CD4-positive, alpha-beta T cell treated with Interleukin-15 for 1 hour (primary cell): ENCODE results near the gene SYNDIG1.

Experiments
- DNase-seq: peaks from one replicate; pipeline ENCODE4 v3.0.0-alpha.2; 2020

Gene SYNDIG1

DNA sequence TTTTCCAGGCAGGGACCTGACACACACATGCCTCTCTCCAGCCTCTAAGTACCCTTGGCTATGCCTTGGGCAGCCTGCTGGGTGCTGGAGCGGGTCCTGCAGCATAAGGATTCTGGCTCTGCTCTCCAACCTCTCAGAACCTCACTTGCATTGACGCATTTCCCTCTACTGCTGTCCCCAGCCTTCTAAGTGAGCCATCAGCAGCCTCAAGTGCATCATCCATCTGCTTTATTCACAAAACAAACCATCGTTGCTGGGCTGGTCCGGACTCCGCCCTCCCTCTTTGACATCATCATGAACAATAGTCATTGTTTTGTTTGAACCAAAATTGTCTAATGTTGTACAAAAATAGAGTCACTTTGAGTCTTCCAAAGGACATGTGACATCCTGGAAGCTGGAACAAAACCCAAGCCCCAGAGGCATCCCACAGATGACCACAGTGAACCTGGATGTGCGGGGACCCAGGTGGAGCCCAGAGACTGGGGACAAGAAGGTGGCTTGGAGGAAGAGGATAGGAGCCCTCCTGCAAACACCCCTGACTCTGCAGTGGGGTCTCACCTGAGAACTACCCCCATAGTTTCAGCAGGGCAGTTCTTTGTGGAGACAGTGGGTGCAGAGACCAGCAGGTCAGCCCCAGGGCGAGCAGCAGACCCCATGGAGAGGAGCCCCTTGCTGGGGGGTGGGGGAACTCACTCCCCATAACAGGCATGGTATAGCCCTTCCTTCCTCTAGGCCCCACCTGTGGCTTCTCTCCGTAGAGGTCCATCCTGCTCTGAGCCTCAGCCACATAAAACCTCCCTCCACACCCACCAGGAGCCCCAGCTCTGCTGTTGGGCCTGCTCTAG is 230.1 kb downstream of the SYNDIG1 start:
- no peak for DNase-seq

DNA sequence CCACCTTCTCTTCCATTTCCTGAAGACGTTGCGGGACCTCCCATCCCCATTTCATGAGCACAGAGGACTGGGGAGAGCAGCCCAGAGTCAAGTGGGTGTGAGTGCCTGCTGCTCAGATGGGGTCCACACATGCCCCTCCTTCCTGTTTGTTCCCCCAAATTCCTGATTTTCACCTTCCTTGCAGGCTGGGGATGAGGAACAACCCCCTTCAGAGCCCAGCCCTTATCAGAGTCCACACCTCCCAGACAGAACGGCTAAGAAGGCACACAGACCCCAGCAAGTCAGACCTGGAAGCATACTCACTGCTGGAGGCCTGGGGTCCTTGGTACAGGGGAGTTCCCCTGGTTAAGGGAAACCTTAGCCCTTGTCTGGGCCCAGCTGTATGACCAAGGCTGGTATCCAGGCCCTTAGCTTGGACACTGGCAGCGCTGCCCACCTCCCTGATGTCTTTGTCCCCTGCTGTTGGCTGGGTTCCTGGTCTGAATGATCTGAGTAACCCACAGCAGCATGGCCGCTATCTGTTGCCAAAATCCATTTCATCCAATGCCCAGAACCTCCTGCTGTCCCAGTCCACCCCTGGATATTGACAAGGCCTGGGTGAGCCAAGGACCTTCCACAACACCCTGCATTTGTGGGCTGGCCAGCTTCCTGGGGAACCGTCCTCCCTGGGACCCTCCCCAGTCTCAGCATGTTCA is 230.9 kb downstream of the SYNDIG1 start:
- no peak for DNase-seq

DNA sequence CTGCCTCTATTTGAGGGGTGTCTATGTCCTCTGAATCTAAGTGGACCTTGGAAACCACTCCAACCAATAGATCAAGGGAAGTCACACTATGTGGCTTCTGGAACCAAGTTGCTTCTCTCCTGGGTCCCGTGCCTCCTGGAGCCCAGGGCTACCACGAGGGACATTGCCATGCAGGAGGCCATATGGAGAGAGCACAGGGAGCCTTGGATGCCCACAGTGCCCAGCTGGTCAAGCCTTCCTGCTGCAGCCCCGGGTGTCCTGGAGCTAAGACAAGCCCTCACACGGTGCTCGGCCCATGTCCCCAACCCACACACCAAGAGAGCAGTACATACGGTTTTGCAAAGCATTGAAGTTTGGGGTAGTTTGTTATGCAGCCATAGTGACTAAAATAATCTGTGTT is 231.6 kb downstream of the SYNDIG1 start:
- no peak for DNase-seq

DNA sequence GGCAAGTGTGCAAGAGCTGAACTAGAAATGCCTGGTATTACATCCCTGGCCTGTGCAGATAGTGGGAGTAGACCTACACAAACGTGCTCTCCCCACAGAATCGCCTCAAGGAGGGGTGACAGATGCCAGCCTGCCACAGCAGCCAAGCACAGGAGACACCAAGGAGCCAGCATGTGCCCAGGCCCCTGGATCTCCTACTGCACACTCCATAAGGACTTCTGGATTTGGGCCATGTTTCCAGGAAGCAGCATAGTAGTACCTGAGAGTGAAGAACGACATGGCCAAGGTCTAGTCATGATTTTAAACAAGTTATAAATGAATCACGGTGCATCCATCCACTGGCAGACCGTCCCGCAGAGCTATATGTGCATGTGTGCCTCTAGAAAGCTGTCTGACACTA is 232.2 kb downstream of the SYNDIG1 start:
- no peak for DNase-seq

DNA sequence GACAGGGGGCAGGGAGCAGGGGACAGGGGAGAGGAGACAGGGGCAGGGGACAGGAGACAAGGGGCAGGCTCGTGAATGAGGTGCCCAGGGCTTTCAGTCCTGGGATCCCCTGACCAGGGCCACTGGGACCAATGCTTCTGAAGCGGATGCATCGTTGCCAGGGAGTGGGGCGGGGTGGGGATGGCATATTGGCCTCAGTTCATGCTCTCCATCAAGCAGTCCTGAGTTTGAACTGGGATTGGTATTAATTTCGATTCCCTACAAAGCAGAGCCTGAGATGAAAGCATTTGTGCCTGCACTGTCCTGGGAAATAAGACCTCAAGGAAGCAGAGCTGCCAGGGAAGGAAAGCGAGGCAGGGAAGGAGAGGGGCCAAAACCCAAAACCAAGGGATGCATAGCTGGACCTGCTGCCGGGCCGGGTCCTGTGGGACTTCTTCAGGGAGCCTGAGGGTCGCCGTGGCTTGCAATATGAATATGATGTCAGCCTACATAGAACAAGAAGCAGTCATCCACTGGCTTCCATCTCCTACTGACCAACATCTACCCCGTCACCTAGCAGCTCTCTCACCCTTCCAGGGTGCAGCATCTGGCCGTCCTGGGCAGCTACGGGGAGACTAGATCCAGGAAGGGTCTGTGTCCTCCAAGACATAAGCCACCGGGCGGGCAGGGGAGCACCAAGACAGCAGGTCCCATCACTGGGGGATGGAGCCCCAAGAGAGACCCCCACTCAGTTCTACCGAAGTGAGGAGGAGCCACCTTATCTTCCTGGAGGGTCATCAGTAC is 233.3 kb downstream of the SYNDIG1 start:
- no peak for DNase-seq

DNA sequence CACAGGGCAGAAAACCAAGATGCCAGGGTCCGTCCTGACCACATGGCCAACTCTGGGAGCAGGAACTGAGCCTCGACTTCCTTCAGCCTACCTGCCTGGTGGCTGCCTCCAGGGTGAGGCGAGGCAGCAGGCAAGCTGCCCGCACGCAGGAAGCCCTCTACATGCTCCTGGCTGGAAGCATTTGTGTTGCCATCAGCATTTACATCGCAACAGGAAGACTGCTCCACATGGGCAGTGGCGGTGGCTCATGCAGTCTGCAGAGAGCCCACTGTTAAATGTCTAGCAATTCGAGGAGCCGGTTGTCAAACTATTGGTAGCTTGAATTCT is 233.8 kb downstream of the SYNDIG1 start:
- DNase-seq = no peak

DNA sequence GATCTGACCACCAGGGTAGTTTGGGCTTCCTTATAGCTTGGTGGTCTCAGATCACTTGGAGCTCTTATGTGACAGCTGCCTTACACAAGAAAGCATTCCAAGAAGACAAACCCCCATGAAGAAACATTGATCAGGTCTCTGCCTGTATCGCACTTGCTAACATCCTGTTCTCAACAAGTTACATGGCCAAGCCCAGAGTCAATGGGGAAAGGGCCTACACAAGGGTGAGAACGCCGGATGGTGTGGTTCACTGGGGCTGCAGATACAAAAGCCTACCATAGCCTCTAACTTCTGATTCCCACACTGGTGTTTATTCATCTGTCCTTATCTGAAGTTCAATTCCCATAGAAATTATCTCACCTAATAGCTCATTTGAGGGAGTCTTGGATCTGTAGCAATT is 235.5 kb downstream of the SYNDIG1 start:
- DNase-seq = no peak

DNA sequence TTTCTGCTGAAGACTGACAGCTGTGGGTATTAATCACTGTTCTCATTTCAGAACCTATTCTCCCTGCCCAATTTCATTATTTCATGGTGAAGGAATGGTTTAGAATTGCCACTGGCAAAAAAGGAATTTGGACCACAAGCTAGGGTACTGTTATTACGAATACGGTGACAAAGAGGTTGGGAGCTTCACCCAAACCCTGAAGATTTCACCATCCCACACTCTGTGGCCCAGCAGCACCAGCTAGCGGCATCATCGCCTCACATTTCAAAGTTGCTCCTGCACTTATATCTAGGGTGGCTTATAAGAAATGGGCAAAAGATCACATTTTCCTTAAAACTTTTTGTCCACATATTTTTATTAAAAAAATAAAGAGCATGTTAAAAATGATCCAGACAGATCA is 236.1 kb downstream of the SYNDIG1 start:
- DNase-seq = no peak

DNA sequence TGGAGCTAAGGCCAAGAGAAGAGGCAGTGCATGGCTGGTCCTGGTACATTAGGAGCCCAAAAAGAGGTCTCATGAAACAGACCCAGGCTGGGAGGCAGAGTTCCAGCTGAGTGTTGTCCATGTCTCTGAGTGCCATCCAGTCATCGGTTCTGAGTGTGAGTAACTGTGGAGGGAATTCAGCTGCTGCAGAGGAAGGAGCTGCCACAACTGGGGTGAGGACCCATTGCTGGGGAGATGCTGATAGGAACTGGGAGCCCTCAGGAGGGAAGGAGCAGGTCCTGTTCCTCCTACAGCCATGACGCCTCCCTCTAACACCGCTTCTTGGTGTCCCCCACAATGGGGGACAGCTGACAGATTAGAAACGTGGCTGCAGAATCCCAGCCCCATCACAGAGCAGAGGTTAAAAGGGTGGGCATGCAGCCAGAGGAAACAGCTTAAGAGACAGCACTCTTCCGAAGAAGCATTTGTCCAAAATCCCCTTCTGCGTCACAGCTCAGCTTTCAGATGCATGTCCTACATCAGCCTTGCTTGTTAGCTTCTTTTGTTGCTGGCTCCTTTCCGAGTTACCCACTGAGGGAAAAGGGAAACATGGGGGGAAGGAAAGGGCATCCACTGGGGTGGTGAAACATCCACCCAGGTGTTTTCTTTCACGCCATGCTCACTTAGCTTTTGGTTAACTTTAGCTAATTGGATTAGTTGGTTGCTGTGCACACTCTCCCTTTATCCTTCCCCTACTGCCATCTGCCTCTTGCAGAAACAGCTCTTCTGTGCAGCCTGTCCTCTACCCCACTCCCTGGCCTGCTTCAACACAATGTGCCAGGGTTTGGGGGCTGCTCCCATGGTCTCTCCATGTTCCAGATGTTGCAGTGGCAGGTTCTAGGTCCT is 239.2 kb downstream of the SYNDIG1 start:
- no peak for DNase-seq
